NCI-H1417 treated with DMSO at 0.1 percent for 48 hours (cell line): ENCODE data around the gene MBD6.

ENCODE experiments used
- DNase-seq: peaks from one replicate; lab custom pipeline; 2025; lab: John Stamatoyannopoulos, UW

MBD6 gene

DNA sequence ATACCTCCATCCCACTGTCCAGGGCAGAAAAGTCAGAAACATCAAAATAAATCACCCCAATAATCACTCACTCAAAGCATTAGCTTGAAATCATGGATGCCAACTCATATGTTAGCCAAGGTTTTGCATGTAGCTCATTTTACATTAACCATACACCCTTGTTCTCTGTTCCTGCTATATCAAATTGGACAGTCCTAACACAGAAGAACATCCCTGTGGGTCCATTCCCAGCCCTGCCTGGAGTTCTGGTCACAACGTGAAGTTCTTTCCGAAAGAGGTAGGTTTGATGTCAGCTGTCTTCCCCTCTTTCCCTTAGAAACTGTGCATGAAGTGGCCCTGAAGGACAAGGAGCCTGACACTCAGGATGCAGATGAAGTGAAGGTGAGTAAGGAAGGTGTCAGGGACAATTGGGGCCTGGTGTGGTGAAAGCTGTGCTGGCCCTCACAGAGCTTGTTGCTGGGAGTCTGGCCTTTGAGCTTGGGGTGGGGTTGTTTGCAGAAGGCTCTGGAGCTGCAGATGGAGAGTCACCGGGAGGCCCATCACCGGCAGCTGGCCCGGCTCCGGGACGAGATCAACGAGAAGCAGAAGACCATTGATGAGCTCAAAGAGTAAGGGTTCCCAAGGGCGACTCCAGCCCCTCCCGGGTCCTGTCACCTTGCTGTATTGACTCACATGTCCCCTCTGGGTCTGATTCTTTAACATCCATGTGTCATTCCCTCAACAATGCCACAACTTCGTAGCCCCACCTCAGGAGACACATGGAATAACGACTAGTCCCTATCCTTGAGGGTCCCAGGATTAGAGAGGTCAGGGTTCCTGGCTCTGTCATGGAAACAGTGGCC is 53.4 kb downstream of the MBD6 start:
- no peak for DNase-seq

GRCh38 chr12:57576613-57577160 is 54.1 kb downstream of the MBD6 start:
- DNase-seq = no peak

DNA sequence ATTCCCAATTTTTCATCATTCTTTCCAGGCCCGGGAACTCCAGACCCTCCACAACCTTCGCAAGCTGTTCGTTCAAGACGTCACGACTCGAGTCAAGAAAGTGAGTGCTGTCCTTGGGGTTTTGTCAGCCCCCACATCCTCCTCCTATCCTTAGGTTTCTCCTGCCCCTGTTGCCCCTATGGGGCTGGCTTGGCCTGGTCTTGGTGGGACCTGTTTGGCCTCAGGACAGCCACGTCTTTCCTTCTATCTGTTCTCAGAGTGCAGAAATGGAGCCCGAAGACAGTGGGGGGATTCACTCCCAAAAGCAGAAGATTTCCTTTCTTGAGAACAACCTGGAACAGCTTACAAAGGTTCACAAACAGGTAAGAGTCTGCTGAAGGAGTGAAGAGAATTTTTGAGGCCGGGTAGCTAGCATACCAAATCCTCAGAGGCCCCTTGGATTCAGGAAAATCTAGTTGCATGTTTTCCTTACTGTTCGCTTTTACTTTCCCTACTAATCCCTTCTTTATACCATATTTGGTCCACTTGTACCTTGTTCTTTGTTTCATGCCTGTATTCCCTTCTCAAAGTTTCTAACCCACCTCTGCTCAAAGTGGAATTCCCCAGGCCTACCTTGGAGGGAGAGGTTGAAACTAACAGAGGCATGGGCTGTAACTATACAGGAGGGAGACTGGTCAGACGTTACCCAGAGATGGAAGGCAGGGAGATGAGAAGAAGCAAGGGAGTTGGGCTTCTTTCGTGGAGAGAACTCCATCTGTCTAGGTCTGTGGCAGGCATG is 55.5 kb downstream of the MBD6 start:
- no peak for DNase-seq

- DNase-seq = no peak
These were observed 56.4 kb downstream of the MBD6 start for GRCh38 chr12:57579011-57579410.
